ENCODE data around the gene PRKD2.

PRKD2 gene

DNA sequence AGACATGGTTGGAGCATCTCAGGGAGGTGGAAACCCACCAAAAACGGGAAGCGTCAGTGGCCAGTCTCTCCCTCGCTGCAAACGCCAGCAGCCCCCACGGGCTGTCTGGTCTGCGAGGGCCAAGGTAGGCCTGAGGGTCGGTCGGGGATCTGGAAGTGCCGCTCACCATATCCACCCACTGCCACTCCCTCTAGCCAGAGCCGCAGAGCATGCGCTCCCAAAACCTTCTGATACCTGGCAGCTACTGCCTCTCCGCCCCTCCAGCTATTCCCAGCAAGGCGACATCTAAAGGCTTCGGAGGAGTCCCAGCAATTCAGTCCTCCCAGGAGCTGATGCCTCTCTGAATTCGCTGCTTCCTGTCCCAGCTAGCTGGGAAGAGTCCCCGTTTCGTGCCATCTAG is 24.5 kb upstream of the PRKD2 start:
- DNase-seq (ENCODE audit: low read depth in 2 of 2): no peak

DNA sequence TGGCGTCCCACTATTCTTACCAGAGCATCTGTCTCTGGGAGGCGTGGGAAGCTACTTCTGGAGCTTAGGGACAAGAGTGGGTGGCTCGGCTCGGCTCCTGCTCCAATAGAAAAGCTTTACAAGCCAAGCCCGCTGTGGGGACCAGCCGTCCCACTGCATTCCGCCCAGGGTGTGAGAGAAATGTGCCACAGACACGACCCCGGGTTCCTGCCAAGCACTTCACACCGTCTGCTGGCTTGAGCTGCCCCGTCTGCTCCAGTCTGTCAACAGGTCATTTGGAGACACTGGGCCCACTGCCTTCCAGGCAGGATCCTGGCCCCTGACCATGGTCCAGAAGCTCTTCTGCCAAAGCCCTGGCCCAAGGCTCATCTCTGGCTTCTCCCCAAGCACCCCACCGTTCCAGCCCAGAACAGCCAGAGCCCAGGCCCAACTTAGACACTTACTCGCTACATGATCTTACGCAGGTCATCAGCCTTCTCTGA is 22.4 kb upstream of the PRKD2 start:
- no peak for DNase-seq (ENCODE audit: low read depth in 2 of 2)

DNA sequence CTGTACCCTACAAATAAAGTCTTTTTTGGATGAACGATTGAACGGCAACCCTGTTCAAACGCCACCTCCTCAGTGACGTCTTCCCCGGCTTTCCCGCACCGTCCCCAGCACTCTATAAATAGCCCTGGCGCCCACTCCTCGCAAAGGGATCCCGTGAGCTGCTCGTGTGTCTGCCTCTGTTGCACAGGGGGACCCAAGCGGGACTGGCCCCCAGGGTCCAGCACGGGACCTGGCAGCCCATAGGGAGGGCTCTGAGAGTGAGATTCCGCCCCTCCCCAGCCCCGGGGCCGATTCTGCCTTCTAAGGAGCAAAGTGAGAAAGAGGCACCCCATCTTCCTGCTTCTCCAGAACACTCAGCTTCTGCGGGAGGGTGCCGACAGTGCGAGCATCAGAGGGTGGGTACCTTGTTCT is 20.9 kb upstream of the PRKD2 start:
- no peak for DNase-seq (ENCODE audit: low read depth in 2 of 2)

DNA sequence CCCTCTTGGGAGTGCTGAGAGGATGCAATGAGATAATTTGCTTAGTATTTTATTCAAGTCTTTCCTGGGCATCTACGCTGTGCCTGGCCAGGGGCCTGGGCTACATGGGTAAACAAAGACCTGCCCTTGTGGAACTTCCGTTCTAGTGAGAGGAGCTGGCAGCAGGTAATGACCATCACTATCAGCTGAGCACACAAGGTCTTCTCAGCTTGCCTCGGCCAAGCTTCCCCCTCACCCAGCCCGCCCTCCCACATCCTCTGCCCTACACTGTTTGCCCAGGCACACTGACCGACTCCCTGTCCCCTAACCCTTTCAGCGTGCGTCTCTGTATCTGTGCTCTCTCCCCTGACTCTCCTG is 20.4 kb upstream of the PRKD2 start:
- no peak for DNase-seq (ENCODE audit: low read depth in 2 of 2)

DNA sequence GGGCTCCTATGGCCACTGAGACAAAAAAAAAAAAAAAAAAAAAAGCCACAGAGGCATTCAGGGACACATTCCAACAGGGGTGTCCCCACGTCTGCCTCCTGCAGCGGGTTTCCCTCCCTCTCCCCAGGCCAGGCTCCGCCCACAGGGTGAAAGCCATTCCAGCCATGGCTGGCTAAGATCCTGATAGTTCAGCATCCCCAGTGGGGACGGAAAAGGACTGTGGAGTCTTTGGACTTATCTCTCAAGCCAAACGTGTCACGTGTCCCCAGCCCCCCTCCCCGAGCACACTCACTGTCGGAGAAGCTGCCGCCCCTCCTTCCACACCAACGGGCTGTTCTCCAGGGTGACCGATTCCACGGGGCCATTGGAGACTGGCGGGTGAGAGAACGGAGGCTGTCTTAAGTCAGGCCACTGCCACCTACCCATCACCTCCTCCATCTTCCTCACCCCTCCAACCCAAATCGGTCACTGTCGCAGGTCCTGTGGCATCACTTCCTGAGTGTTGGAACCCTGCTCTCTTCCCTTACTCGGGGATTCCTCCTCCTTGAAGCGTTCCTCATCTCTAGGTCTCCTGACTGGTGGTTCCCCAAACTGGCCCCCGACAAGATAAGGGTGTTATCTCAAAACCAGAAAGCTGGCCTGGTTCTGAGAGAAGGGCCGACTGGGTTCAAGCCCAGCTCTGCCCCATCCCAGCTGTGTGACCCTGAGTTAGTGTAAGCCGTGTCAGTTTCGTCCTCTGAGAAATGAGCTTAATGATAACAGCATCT is 19.8 kb upstream of the PRKD2 start:
- no peak for DNase-seq (ENCODE audit: low read depth in 2 of 2)

DNA sequence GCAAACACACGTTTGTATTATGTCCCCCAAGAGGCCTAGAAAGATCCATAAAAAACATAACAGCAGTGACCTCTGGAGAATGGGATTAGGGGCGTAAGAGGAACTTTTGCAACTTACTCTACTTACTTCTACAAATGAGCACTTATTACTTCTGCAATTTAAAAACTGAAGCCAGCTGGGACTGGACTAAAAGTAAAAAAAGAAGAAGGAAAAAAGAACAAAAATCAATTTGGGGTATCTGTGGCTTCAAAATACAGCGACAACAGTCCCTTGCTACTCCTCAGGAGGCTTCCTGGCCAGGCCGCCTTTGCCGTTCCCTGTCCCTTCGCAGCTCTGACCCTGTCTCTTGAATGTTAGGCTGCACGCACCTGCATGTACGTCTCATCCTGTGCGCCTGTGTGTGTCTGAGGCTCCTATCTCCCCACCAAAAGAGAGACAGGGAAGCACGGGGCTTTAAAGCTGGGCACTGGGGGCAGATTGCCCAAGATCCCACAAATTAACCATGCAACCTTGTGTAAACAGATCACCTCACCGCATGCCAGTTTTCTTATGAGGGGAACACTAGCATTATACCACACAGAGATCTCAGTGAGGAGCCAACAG is 16.9 kb upstream of the PRKD2 start:
- DNase-seq (ENCODE audit: low read depth in 2 of 2): no peak

DNA sequence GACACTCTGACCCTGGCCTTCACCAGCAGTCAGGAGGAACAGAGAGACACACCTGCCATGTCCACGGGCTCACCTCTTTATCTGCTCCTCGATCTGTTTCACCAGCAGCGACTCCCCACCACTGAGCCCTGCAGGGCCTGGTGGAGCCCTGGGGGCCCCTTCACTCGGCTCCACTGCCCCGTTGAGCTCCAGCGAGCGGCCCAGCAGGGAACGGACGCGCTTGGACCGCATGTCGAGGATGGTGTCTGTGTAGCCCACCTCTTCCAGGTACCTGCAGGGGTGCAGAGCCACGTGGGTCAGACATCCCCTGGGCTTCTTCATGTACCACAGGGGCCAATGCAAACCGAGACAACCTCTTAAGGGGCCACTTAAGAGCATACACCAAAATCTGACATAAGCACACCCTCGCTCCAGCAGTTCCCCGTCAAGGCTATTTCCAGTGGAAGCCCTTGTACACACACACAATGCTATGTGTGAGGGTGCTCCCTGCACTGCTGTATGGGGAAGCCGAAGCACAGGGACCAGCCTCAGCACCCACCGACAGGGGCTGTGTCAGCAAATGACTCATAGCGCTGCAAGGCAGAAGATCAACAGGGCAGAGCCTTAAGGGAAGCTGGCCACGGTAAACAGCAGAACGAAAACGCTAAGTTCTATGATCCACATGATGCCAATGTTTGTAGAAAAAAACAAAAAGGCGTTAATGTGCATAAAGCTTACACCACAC is 16.2 kb upstream of the PRKD2 start:
- DNase-seq (ENCODE audit: low read depth in 2 of 2): no peak

DNA sequence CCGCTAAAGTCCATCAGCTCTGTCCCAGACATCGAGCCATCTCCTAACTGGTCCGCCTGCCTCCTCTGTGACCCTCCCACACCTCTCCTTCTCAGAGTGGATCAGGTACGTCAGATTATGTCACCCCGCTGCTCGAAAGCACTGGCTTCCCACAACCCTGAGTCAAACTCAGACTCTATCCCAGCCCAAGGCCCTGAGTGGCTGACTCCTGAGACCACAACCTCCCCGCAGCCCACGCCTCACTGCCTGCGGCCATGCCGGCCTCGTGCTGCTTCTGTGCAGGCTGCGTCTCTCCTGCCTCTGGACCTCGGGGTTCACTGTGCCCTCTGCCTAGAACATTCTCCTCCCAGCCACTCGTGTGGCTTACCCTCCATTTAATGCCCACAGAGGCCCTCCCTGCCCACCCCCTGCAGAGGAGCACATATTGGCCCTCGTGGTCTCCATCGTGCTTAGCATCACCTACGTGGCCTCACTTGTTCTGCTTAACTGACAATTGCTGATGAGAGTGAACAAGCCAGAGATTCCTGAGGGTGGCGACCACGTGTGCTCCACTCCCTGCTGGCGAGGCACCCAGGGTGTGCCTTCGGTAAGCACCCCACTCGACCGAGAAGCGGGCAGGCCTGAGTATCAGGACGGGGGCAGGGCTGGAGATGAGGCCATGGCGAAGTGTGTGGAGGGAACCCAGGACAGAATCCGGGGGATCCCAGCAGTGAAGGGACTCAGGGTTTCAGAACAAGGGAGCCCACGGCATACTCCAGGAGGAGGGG is 15.4 kb upstream of the PRKD2 start:
- DNase-seq (ENCODE audit: low read depth in 2 of 2): no peak

DNA sequence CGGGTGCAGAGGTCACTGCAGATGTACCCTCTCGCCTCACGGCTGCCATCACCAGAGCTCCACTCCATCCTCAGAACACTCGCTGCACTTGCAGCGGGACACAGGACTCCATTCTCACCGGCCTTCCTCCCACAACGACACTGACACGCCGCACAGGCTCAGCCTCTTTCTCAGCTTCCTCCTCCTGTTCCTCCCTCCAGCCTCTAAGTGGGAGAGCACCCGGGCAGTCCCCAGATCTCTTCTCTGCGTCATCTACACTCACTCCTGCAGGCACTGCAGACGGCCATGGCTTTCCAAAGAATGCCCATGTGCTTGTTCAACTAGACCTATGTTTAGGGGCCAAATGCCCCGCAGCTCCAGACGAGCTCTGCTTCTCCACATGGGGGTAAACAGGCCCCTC is 14.7 kb upstream of the PRKD2 start:
- no peak for DNase-seq (ENCODE audit: low read depth in 2 of 2)

DNA sequence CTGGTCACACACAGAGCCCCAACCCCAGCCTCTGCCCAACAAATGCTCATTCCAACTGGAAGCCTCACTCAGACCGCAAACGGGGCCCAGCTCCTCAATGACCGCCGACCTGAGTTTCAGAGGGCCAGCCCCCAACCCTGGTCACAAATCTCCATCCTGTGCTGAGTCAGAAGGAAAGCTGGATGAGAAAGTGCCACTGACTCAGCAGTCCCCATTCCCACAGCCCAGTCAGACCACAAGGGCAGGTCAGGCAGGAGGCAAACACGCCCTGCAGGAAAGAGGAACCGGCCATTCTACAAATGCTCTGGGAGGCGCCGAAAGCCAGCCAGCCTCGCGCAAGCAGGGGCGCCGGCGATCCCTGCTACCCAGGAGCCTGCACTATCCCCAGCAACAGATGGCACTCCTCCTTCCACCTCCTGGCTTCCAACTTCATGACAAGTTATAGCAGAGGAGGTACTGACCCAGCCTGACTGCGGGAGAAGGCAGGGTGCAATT is 14.1 kb upstream of the PRKD2 start:
- no peak for DNase-seq (ENCODE audit: low read depth in 2 of 2)

DNA sequence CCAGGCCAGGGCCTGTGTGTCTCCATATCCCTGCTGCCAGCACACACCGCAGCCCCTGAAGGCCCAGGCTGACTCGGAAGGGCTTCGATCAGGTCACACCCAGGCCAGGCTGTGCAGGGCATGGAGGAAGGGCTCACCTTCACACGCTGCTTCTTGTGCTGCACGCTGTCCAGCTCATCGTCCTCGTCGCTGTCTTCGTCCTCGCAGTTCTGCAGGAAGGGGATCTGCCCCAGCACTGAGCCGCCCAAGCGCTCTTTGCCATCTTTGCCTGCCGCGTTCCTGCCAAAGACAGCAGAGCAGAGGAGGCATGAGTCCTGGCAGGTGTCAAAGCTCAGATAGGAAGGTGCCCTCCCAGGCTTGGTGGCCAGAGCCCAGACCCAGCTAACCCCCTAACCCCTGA is 13.7 kb upstream of the PRKD2 start:
- DNase-seq (ENCODE audit: low read depth in 2 of 2): no peak

DNA sequence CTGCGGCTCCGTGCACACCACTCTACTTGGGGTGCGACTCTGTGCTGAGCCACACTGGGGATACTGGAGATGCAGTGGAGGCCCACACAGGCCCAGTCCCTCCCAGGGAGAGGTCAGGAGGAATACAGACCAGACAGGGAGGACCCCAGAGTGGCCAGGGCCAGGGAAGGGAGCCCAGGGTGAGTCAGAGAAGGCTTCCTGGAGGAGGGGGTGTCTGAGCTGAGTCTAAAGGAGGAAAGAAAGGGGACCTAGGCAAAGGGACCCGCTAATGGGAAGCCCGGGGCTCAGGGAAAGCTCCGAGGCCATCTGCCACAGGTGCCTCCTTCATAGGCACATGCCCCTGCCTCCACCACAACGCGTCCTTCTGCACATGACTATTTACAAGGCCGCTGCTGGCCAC is 13.3 kb upstream of the PRKD2 start:
- DNase-seq (ENCODE audit: low read depth in 2 of 2): no peak

DNA sequence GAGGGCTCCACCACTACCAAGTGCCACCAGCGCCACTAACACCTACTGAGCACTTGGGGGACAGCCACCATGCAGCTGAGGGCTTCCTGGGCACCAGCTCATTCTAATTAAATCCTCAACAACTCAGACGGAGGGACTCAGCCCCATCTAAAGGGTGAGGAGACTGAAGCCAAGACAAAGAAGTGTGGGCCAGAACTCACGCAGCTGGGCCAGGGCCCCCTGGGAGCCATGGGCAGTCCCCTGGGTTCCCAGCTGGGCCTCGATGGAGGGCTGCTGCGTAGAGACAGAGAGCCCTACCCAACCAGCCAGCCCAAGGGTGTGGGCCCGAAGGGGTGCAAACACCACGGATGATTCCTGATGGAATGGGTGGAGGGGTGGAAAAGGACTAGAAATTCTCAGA is 12.8 kb upstream of the PRKD2 start:
- DNase-seq (ENCODE audit: low read depth in 2 of 2): no peak

DNA sequence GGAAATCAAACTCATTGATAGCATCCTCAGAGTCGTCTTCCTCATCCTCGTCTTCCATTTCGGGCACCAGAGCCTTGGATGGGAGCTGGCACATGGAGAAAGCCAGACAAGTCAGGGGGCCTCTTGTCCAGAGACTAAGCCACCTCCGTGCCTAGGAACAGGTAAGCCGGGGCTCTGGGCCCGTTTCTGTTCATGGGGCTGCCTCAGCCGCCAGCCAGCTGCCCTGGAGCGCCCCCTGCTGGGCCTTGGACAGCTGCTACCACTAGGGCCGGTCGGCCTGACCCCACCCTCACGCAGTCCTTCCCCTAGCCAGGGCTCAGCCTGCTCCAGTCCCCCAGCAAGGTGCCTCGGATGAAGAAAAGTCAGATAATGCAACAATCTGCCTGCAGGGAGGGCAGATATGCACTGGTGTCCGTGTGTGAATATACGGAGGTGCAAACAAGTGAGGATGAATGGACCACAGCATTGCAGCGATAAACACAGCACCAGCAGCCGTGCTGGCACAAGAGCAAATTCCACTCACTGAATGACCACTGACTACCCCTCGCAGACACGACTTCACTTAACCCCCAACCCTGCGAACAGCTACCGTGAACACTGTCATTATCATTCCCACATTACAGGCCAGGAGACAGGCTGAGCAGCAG is 11.9 kb upstream of the PRKD2 start:
- peak; percentile 68 to 72 for DNase-seq (ENCODE audit: low read depth in 2 of 2)

DNA sequence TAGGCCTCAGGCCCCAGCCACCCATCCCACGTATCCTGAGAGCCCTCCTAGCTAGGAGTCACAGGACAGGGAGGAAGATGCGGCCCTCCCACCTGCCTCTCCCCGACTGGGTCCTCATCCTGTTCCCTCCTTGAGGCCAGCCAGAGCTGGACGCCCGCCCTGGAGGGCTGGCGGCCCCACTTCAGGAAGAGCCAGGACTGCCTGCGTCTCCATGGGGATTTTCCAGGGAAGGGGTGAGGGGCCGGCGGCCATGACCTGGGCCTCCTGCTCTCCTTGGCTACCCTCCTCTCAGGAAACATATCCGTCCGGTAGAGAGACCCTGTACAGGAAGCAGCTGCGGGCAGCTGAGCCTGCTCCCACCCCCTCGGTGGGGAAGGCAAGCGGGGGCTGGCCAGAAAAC is 11.3 kb upstream of the PRKD2 start:
- DNase-seq (ENCODE audit: low read depth in 2 of 2): no peak

DNA sequence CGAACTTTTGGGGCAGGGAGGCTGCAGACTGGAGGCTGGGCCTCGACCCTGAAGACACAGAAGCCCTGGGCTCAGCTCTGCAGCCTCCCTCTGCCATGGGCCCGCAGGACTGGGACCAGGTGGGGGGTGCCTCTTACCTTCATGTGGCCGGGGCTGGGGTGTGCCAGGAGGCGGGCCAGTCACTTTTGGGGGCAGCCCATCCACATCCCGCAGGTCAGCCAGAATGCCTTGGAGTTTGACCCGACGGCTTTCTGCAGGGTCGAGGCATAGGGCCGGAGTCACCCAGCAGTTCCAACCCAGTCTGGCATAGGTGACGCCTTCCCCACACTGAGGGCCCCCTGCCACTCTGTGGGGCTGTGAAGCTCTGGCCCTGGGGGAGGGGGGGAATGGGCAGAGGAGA is 10.8 kb upstream of the PRKD2 start:
- no peak for DNase-seq (ENCODE audit: low read depth in 2 of 2)

DNA sequence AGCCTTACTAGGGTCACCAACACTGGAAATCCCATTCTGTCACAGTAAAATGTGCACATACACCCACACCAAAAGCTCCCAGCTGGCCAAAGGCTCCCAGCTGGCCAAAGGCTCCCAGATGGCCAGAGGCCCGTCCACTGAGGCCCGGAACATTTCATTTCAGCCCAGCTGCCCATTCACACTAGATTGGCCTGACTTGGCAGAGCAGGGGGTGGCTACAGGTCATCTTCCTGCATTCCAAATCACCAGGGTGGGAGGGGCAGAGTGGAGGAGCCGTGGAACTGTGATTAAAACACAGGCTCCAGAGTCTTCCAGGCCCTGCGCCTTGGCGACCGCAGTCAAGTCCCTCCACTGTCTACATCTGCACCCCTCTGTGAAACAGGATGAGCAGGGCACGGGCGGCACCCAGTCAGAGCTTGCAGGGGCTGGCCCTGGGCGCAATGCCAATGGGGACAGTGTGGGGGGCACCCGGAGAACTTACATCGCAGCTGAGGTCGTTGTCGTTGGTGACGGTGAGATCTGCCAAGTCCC is 10.1 kb upstream of the PRKD2 start:
- DNase-seq (ENCODE audit: low read depth in 2 of 2): no peak

DNA sequence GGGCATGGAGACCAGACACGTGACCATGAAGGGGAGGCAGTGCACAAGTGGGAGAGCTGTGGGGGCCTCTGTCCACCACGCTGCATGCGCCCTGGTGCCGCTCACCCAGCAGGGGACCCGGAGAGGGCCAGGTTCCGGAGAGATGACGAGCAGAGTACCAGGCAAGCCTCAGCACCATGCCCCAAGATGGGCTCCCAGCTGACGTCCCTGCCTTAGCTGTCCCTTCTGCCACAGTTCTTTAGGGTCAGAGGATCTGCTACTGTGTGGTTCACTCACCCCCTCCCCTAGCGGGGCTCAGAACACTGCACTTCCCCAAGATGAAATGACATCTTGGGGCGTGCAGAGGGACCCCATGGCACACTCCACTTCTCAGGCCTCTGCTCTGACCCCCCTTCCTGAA is 9.6 kb upstream of the PRKD2 start:
- no peak for DNase-seq (ENCODE audit: low read depth in 2 of 2)

DNA sequence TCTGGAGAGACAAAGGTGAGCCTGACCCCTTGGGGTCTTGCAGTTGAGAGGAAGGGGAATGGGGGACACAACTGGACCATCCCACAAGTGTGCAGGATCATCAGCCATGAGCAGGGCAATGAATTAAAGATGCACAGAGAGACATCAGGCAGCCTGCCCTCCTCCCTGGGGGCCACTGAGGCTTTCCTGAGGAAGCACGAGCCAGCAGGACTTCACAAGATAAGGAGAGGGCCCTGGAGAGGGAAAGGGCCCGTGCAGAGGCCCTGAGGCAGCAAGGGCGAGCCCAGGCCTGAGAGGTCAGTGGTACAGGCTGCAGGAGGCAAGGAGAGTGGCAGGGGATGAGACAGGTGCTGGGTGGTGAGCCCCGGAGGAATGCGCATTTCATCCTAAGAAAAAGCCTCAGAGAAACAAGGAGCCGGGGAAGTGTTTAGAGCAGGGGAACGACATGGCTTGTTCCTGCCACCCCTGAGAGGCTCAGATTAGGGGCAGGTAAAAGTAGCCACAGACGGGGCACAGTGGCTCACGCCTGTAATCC is 9.0 kb upstream of the PRKD2 start:
- DNase-seq (ENCODE audit: low read depth in 2 of 2): no peak

DNA sequence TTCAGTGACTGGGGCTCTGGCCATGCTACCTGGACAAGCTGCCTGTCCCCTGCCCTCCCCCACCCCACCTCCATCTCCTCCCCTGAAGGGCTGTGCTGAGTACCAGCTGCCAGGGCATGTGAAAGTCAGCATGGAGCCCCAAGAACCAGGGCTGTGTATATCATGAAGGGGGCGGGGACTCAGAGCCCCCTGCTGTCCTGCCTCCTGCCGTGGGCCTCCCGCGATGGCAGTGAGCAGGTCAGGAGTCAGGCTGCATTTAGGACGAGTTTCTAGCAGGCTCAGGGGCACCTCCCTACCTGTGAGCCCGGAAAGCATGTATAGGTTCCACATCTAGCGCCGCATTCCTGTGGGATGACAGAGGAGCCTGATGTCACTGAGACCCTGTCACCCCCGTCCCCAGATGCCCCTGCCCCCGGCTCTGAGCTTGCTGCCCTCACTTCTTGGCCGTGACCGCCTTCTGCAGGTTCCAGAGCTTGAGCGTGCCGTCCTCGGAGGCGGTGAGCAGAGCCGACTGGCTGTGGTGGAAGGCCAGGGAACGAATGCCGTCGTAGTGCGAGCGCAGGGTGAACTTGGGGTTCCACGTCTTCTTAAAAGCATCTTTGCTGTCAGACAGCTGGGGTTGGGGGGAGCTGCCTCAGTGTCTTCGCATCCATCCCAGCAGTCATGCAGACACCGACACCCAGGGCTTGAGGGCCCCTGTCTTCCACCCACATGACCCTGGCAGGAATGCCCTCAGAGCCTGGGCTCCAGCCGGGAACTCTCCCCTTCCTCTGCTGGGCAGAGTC is 8.3 kb upstream of the PRKD2 start:
- no peak for DNase-seq (ENCODE audit: low read depth in 2 of 2)
